ENCODE data around the gene GKN2. TPM values are rescaled to one million over a fixed set of nuclear protein-coding genes. Genes with fewer than 3 reads are reported as not detected.

The GKN2 gene
- total RNA-seq, 1 donor from 2014 or later: not detected

DNA sequence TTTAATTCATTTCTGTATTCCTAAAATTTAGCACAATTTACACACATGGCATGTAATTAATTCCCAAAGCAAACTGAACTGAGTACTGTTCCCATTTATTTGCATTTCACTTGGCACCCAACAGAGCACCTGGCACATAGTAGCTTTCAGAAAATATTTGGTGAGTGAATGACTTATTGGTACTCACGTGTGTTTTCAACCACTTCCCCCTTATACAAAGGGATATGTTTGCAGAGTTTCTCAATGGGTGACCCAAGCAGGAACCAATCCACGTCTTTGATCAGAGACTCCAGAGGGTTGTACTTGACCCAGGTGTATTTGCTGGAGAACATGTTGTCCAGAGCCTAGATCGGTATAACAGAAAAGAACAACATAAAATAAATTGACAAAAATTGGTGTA is 6.6 kb downstream of the GKN2 start:
- Mint-ChIP-seq H3K9me3 (ENCODE audit: low read depth) (peaks cover 23% of the 10 kb centered on the region), H3K4me1 (ENCODE audit: low read depth) (peaks cover 22% of the 10 kb centered on the region), H3K27me3 (ENCODE audit: low read depth) (no peaks in the 10 kb centered on the region), H3K27ac (ENCODE audit: unreplicated experiment) (no peak overlapping the region), H3K36me3 (ENCODE audit: low read depth) (peaks cover 6% of the 10 kb centered on the region), H3K4me3 (ENCODE audit: unreplicated experiment) (no peak overlapping the region)
- no peak for TF ChIP-seq CTCF (IDR thresholded peaks at IDR 0.05)
- DNase-seq (ENCODE audit: low spot score): no peak

- H3K9me3 Mint-ChIP-seq (ENCODE audit: low read depth): peaks cover 33% of the 10 kb centered on the region
- H3K4me3 Mint-ChIP-seq (ENCODE audit: unreplicated experiment): no peak overlapping the region
- H3K36me3 Mint-ChIP-seq (ENCODE audit: low read depth): peaks cover 7% of the 10 kb centered on the region
Observed at GRCh38 chr2:68943581-68944568, 8.8 kb downstream of the GKN2 start.

DNA sequence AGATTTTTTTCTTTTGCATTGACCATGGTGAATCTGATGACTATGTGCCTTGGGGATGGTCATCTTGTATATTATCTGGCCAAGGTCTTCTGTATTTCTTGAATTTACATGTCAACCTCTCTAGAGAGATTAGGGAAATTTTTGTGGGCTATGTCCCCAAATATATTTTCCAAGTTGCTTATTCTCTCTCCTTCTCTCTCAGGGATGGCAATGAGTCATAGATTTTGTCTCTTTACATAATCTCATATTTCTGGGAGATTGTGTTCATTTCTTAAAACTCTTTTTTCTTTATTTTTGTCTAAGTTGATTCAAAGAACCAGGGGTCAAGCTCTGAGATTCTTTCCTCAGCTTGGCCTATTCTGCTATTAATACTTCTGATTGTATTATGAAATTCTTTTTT is 9.9 kb downstream of the GKN2 start:
- Mint-ChIP-seq H3K9me3 (ENCODE audit: low read depth) (peaks cover 33% of the 10 kb centered on the region), H3K36me3 (ENCODE audit: low read depth) (peaks cover 7% of the 10 kb centered on the region), H3K4me1 (ENCODE audit: low read depth) (peaks cover 15% of the 10 kb centered on the region), H3K27ac (ENCODE audit: unreplicated experiment) (no peak overlapping the region), H3K4me3 (ENCODE audit: unreplicated experiment) (no peak overlapping the region), H3K27me3 (ENCODE audit: low read depth) (no peaks in the 10 kb centered on the region)
- no peak for DNase-seq (ENCODE audit: low spot score)
- no peak for TF ChIP-seq CTCF (IDR thresholded peaks at IDR 0.05)

More at GRCh38 chr2:68943581-68944568, 8.8 kb downstream of the GKN2 start:
- DNase-seq (ENCODE audit: low spot score): no peak
- peak; percentile 93 for TF ChIP-seq CTCF (IDR thresholded peaks at IDR 0.05)
- peak overlapping the region; percentile 74 for H3K27ac Mint-ChIP-seq (ENCODE audit: unreplicated experiment)
- H3K27me3 Mint-ChIP-seq (ENCODE audit: low read depth): no peaks in the 10 kb centered on the region
- peaks cover 15% of the 10 kb centered on the region for H3K4me1 Mint-ChIP-seq (ENCODE audit: low read depth)

DNA sequence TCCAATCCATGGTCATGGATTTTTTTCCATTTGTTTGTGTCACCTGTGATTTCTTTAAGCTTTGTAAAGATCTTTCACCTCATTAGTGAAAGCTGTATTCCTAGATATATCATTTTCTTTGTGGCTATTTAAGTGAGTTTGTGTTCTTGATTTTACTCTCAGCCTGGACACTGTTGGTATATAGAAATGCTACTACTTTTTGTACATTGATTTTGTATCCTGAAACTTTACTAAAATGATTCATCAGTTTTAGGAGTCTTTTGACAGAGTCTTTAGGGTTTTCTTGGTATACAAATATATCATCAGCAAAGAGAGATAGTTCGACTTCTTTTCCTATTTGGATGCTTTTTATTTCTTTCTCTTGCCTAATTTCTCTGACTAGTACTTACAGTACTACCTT is 12.3 kb downstream of the GKN2 start:
- Mint-ChIP-seq H3K27me3 (ENCODE audit: low read depth) (no peaks in the 10 kb centered on the region), H3K27ac (ENCODE audit: unreplicated experiment) (no peak overlapping the region), H3K9me3 (ENCODE audit: low read depth) (peaks cover 26% of the 10 kb centered on the region), H3K4me3 (ENCODE audit: unreplicated experiment) (no peak overlapping the region), H3K36me3 (ENCODE audit: low read depth) (peaks cover 5% of the 10 kb centered on the region), H3K4me1 (ENCODE audit: low read depth) (peaks cover 40% of the 10 kb centered on the region)
- no peak for TF ChIP-seq CTCF (IDR thresholded peaks at IDR 0.05)
- DNase-seq (ENCODE audit: low spot score): no peak

DNA sequence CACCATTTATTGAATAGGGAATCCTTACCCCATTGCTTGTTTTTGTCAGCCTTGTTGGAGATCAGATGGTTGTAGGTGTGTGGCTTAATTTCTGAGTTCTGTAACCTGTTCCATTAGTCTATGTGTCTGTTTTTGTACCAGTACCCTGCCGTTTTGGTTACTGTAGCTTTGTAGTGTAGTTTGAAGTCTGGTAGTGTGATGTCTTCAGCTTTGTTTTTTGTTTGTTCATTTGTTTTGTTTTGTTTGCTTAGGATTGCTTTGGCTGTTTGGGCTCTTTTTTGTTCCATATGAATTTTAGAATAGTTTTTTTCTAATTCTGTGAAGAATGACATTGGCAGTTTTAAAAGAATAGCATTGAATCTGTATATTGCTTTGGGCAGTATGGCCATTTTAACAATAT is 12.7 kb downstream of the GKN2 start:
- no peak overlapping the region for H3K4me3 Mint-ChIP-seq (ENCODE audit: unreplicated experiment)
- H3K4me1 Mint-ChIP-seq (ENCODE audit: low read depth): peaks cover 41% of the 10 kb centered on the region
- no peaks in the 10 kb centered on the region for H3K27me3 Mint-ChIP-seq (ENCODE audit: low read depth)
- H3K9me3 Mint-ChIP-seq (ENCODE audit: low read depth): peaks cover 26% of the 10 kb centered on the region
- TF ChIP-seq CTCF (IDR thresholded peaks at IDR 0.05): no peak
- H3K27ac Mint-ChIP-seq (ENCODE audit: unreplicated experiment): no peak overlapping the region
- peaks cover 5% of the 10 kb centered on the region for H3K36me3 Mint-ChIP-seq (ENCODE audit: low read depth)
- DNase-seq (ENCODE audit: low spot score): no peak

Measured in chondrocyte (in vitro differentiated cells).